ENCODE results near the gene TXNDC11. TPM values are rescaled to one million over a fixed set of nuclear protein-coding genes. Genes with fewer than 3 reads are reported as not detected.

TXNDC11 gene
- total RNA-seq, 1 experiment from 2014 or later = 30.9 TPM

- no peaks in the 10 kb centered on the region for H3K79me2 ChIP-seq (ENCODE audit: low read depth)
- no peak overlapping the region for H3K27ac ChIP-seq
- H3F3A ChIP-seq (ENCODE audit: insufficient read depth, low read depth) = peaks cover 14% of the 10 kb centered on the region; the same call in 1 of the 2 replicates
- no peaks in the 10 kb centered on the region for H3K4me1 ChIP-seq (replicated peaks; ENCODE audit: insufficient read depth)
- CTCF ChIA-PET = no interaction called here
- no peak overlapping the region for H3K4me2 ChIP-seq
- no TSS peak for BruUV-seq (replicated peaks)
- intact Hi-C loops (cut with micrococcal nuclease; ENCODE audit: unreplicated experiment) = loop anchor here (10.0 kb wide), 1 partner anchor 269 kb away; no protein-coding TSS in a partner anchor
- H3K27me3 ChIP-seq (ENCODE audit: insufficient read depth, low read depth) = no peaks in the 10 kb centered on the region
- no peaks in the 10 kb centered on the region for H3K9me2 ChIP-seq (ENCODE audit: insufficient read depth)
- TF ChIP-seq EZH2 (IDR thresholded peaks at IDR 0.05; ENCODE audit: low read depth) = no peak
- H3K9me3 ChIP-seq (ENCODE audit: insufficient read depth, low read depth) = no peaks in the 10 kb centered on the region
- H3K36me3 ChIP-seq (ENCODE audit: low read depth) = 0 out of 2 replicates have a peak, but pooled peaks cover 2% of the 10 kb centered on the region
- H4K20me1 ChIP-seq (ENCODE audit: insufficient read depth) = no peaks in the 10 kb centered on the region
- POLR2A ChIA-PET (ENCODE audit: unreplicated experiment) = interaction anchor here (0.6 kb wide), 1 partner anchor 194 kb away, joined by 3 read pairs; no protein-coding TSS in a partner anchor
- H2AFZ ChIP-seq = no peak overlapping the region
- no peak for DNase-seq
- H3K4me3 ChIP-seq = no peak overlapping the region
Observed at GRCh38 chr16:11673091-11674000, 69.3 kb downstream of the TXNDC11 start.

GRCh38 chr16:11672206-11673090, 70.2 kb downstream of the TXNDC11 start:
- H3K9me3 ChIP-seq (ENCODE audit: insufficient read depth, low read depth) = no peaks in the 10 kb centered on the region
- no peak overlapping the region for H3K27ac ChIP-seq
- H3K9me2 ChIP-seq (ENCODE audit: insufficient read depth) = no peaks in the 10 kb centered on the region
- H3F3A ChIP-seq (ENCODE audit: insufficient read depth, low read depth) = peaks cover 5% of the 10 kb centered on the region; the same call in 1 of the 2 replicates
- no peak overlapping the region for H3K4me2 ChIP-seq
- H3K79me2 ChIP-seq (ENCODE audit: low read depth) = no peaks in the 10 kb centered on the region
- H3K27me3 ChIP-seq (ENCODE audit: insufficient read depth, low read depth) = no peaks in the 10 kb centered on the region
- no peaks in the 10 kb centered on the region for H4K20me1 ChIP-seq (ENCODE audit: insufficient read depth)
- no peaks in the 10 kb centered on the region for H3K36me3 ChIP-seq (ENCODE audit: low read depth)
- no peak for TF ChIP-seq EZH2 (IDR thresholded peaks at IDR 0.05; ENCODE audit: low read depth)
- TF ChIP-seq, protein P1, sequence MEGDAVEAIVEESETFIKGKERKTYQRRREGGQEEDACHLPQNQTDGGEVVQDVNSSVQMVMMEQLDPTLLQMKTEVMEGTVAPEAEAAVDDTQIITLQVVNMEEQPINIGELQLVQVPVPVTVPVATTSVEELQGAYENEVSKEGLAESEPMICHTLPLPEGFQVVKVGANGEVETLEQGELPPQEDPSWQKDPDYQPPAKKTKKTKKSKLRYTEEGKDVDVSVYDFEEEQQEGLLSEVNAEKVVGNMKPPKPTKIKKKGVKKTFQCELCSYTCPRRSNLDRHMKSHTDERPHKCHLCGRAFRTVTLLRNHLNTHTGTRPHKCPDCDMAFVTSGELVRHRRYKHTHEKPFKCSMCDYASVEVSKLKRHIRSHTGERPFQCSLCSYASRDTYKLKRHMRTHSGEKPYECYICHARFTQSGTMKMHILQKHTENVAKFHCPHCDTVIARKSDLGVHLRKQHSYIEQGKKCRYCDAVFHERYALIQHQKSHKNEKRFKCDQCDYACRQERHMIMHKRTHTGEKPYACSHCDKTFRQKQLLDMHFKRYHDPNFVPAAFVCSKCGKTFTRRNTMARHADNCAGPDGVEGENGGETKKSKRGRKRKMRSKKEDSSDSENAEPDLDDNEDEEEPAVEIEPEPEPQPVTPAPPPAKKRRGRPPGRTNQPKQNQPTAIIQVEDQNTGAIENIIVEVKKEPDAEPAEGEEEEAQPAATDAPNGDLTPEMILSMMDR (conservative IDR thresholded peaks at IDR 0.05) = no peak
- ChIA-PET POLR2A (ENCODE audit: unreplicated experiment) (no interaction called here), CTCF (no interaction called here)
- no peaks in the 10 kb centered on the region for H3K4me1 ChIP-seq (replicated peaks; ENCODE audit: insufficient read depth)
- no peak overlapping the region for H2AFZ ChIP-seq
- BruUV-seq (replicated peaks) = no TSS peak
- H3K4me3 ChIP-seq = no peak overlapping the region
- intact Hi-C loops (cut with micrococcal nuclease; ENCODE audit: unreplicated experiment) = loop anchor here (10.0 kb wide), 1 partner anchor 268 kb away; no protein-coding TSS in a partner anchor
- no peak for DNase-seq

DNA sequence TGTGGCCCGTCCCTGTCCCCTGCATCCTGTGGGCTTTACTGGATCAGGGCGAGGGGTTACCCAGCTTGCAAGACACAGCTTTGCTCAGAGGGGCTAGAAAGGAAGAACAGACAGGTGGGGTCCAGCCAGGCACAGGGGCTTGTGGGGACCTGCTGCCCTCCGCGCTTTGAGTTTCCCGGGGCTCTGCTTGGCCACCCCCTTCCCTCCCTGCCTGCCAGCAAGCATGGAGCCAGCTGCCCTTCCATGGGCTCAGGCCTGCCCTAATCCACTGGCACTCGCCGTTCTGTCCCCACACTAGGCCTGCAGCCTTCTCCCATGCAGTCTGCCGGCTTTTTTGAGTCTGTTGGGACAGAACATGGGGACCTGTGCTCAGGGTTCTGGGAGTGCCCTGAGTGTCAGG, 71.0 kb downstream of the TXNDC11 start:
- Histone ChIP-seq H4K20me1 (ENCODE audit: insufficient read depth) (no peaks in the 10 kb centered on the region), H3K9me2 (ENCODE audit: insufficient read depth) (no peaks in the 10 kb centered on the region), H3K4me1 (replicated peaks; ENCODE audit: insufficient read depth) (no peaks in the 10 kb centered on the region), H3K27me3 (ENCODE audit: insufficient read depth, low read depth) (no peaks in the 10 kb centered on the region), H2AFZ (no peak overlapping the region), H3K4me3 (no peak overlapping the region), H3K36me3 (ENCODE audit: low read depth) (no peaks in the 10 kb centered on the region), H3K4me2 (no peak overlapping the region), H3K27ac (no peak overlapping the region), H3F3A (ENCODE audit: insufficient read depth, low read depth) (peaks cover 7% of the 10 kb centered on the region; the same call in 1 of the 2 replicates), H3K9me3 (ENCODE audit: insufficient read depth, low read depth) (no peaks in the 10 kb centered on the region), H3K79me2 (ENCODE audit: low read depth) (no peaks in the 10 kb centered on the region)
- ChIA-PET POLR2A (ENCODE audit: unreplicated experiment) (no interaction called here), CTCF (no interaction called here)
- DNase-seq = no peak
- intact Hi-C loops (cut with micrococcal nuclease; ENCODE audit: unreplicated experiment) = loop anchor here (10.0 kb wide), 1 partner anchor 267 kb away; no protein-coding TSS in a partner anchor
- TF ChIP-seq EZH2 (IDR thresholded peaks at IDR 0.05; ENCODE audit: low read depth) = no peak
- TF ChIP-seq, protein P1 (conservative IDR thresholded peaks at IDR 0.05) = no peak
- no TSS peak for BruUV-seq (replicated peaks)

Data from PC-9 (cell line).